ENCODE measurements around the gene KDM4B. TPM values are rescaled to one million over a fixed set of nuclear protein-coding genes. Genes with fewer than 3 reads are reported as not detected.

The KDM4B gene
- total and polyA plus RNA-seq, 9 of the 15 experiments (the other 6 are each of a cell fraction or from before 2014, with no cell fraction given): 0.21 to 29.9 (median 7.3) TPM

DNA sequence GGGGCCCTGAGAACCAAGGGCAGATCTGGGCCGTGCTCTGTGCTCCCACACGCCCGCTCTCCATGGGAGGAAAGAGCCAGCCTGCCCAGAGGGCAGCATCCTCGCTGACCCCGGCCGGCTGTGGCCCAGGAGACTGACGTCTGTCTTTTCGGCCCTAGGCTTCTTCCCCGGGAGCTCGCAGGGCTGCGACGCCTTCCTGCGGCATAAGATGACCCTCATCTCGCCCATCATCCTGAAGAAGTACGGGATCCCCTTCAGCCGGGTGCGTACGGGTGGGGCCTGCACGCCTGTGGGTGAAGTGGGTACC is 108.2 kb downstream of the KDM4B start:
- Histone ChIP-seq H3K9me3 (replicated peaks; ENCODE audit: control insufficient read depth, insufficient read depth, low read depth, low read length) (no peaks in the 10 kb centered on the region), H3K79me2 (ENCODE audit: control insufficient read depth, insufficient read depth, low read length) (no peaks in the 10 kb centered on the region), H3K4me1 (replicated peaks in 1 of 2; ENCODE audit: control insufficient read depth in 2 of 2, insufficient read depth in 2 of 2, low read length in 2 of 2) (peaks cover 0 to 35% of the 10 kb centered on the region in 2 experiments; a peak in 2 of 5 replicates), H3K27ac (ENCODE audit: extremely low read depth, low read depth, low read length) (no peak overlapping the region), H3K4me2 (ENCODE audit: insufficient read depth, low read length) (no peak overlapping the region), H3K27me3 (ENCODE audit: control insufficient read depth in 2 of 2, insufficient read depth in 2 of 2, low read length in 2 of 2) (no peaks in the 10 kb centered on the region), H3K36me3 (ENCODE audit: control insufficient read depth, insufficient read depth, low read length) (peaks cover 52% of the 10 kb centered on the region; the same call in 1 of the 3 replicates), H2AFZ (ENCODE audit: low read depth, low read length) (no peak overlapping the region), H3K9me1 (ENCODE audit: control insufficient read depth, insufficient read depth, low read length) (no peaks in the 10 kb centered on the region), H4K20me1 (replicated peaks; ENCODE audit: control insufficient read depth, insufficient read depth, low read length) (no peaks in the 10 kb centered on the region; the same call in 1 of the 2 replicates), H3K4me3 (no peak overlapping the region), H3K9ac (ENCODE audit: insufficient read depth in 1 of 2, low read depth in 2 of 2, low read length in 2 of 2) (no peak overlapping the region; a peak in 1 of 4 replicates)
- intact Hi-C loops (cut with micrococcal nuclease) (no loop called here), in situ Hi-C loops (cut with MboI) (no loop called here)
- BruUV-seq (replicated peaks): no TSS peak
- no peak for FAIRE-seq
- TF ChIP-seq HDAC1 (IDR thresholded peaks at IDR 0.05): no peak
- TF ChIP-seq KAT2B (IDR thresholded peaks at IDR 0.05; ENCODE audit: low read depth, low read length): no peak
- ATAC-seq: no peak
- 92% methylated on average over 12 of the region's 19 CpGs for WGBS (ENCODE audit: insufficient coverage, low coverage, missing lambda C conversion rate)
- CTCF ChIA-PET (ENCODE audit: low intra/inter-chr PET ratio): no interaction called here
- POLR2A ChIA-PET: interaction anchor here (1.1 kb wide), 1 partner anchor 22 kb away, joined by 5 read pairs; no protein-coding TSS in a partner anchor
- no peak for DNase-seq (ENCODE audit: extremely low read depth in 1 of 4, low spot score in 3 of 4)

- peaks cover 58% of the 10 kb centered on the region; the same call in 1 of the 3 replicates for H3K36me3 ChIP-seq (ENCODE audit: control insufficient read depth, insufficient read depth, low read length)
- POLR2A ChIA-PET: interaction anchor here (0.6 to 1.1 kb wide), 2 partner anchors 23 to 287 kb away, joined by 3 to 5 read pairs; no protein-coding TSS in a partner anchor
- H3K9me1 ChIP-seq (ENCODE audit: control insufficient read depth, insufficient read depth, low read length): no peaks in the 10 kb centered on the region
- CTCF ChIA-PET (ENCODE audit: low intra/inter-chr PET ratio): interaction anchor here (0.7 kb wide), 1 partner anchor 26 kb away, joined by 4 read pairs; no protein-coding TSS in a partner anchor
- no peak overlapping the region; a peak in 1 of 4 replicates for H3K9ac ChIP-seq (ENCODE audit: insufficient read depth in 1 of 2, low read depth in 2 of 2, low read length in 2 of 2)
- intact Hi-C loops (cut with micrococcal nuclease) (no loop called here), in situ Hi-C loops (cut with MboI) (no loop called here)
- H3K9me3 ChIP-seq (replicated peaks; ENCODE audit: control insufficient read depth, insufficient read depth, low read depth, low read length): no peaks in the 10 kb centered on the region
- DNase-seq (ENCODE audit: extremely low read depth in 1 of 4, low spot score in 3 of 4) (no peak), ATAC-seq (no peak), FAIRE-seq (no peak)
- H3K27me3 ChIP-seq (ENCODE audit: control insufficient read depth in 2 of 2, insufficient read depth in 2 of 2, low read length in 2 of 2): no peaks in the 10 kb centered on the region
- 93% methylated on average over 14 of the region's 18 CpGs for WGBS (ENCODE audit: insufficient coverage, low coverage, missing lambda C conversion rate)
- H3K4me3 ChIP-seq: no peak overlapping the region
- H3K4me1 ChIP-seq (replicated peaks in 1 of 2; ENCODE audit: control insufficient read depth in 2 of 2, insufficient read depth in 2 of 2, low read length in 2 of 2): peaks cover 0 to 43% of the 10 kb centered on the region in 2 experiments; a peak in 3 of 5 replicates
- H2AFZ ChIP-seq (ENCODE audit: low read depth, low read length): no peak overlapping the region
- no peak overlapping the region for H3K27ac ChIP-seq (ENCODE audit: extremely low read depth, low read depth, low read length)
- no peaks in the 10 kb centered on the region; the same call in 1 of the 2 replicates for H4K20me1 ChIP-seq (replicated peaks; ENCODE audit: control insufficient read depth, insufficient read depth, low read length)
- no peak overlapping the region for H3K4me2 ChIP-seq (ENCODE audit: insufficient read depth, low read length)
- no peaks in the 10 kb centered on the region for H3K79me2 ChIP-seq (ENCODE audit: control insufficient read depth, insufficient read depth, low read length)
- no TSS peak for BruUV-seq (replicated peaks)
- TF ChIP-seq PRDM10 (IDR thresholded peaks at IDR 0.05; ENCODE audit: partially characterized antibody) (no peak), RBM39 (optimal IDR thresholded peaks at IDR 0.05; ENCODE audit: low read depth, low read length) (no peak), HEY1 (CRISPR knock-in tag; IDR thresholded peaks at IDR 0.05; ENCODE audit: borderline replicate concordance) (no peak), ZNF3 (CRISPR knock-in tag; IDR thresholded peaks at IDR 0.05) (no peak), ZNF696 (CRISPR knock-in tag; conservative IDR thresholded peaks at IDR 0.05) (no peak), SIRT6 (IDR thresholded peaks at IDR 0.05; ENCODE audit: low read depth, low read length) (no peak), TAF15 (IDR thresholded peaks at IDR 0.05; ENCODE audit: low read depth, low read length) (no peak), STAT5A (IDR thresholded peaks at IDR 0.05; ENCODE audit: borderline replicate concordance, low read length) (no peak), NCOA2 (IDR thresholded peaks at IDR 0.05; ENCODE audit: partially characterized antibody in 2 of 2) (no peak)
Measured at GRCh38 chr19:5078182-5078581, 109.3 kb downstream of the KDM4B start.
